T-cell (primary cell): Measurements from ENCODE around the gene SULT1C4. TPM values are rescaled to one million over a fixed set of nuclear protein-coding genes. Genes with fewer than 3 reads are reported as not detected.
"Not testable (repeated sequence)": the region's sequence is repeated elsewhere in the genome, so short reads cannot be mapped to it uniquely, and the experiment has no call there.

Source experiments
- ATAC-seq, 4 experiments: fragments of 200-7000 bp in 3 of 4; fragments of 150-1000 bp in 1 of 4; cut with Tn5 transposase; replicated peaks in 1 of 4; 1 replicate in 3 of 4; 2 replicates in 1 of 4; pipeline ENCODE4 v1.10.0; 2021; ENCODE audit warnings: moderate library complexity in 3 of 4, mild to moderate bottlenecking in 2 of 4, moderate number of reproducible peaks in 1 of 4
- CTCF ChIA-PET, 2 donors: fragments of 300-600 bp; sonication (Branson Sonifier 250); formaldehyde crosslinking; loops; one replicate each; lab custom pipeline; 2022; ENCODE audit warnings: antibody characterized with exemption in 2 of 2; lab: Charles Lee
- POLR2A ChIA-PET, 2 donors: fragments of 300-600 bp; sonication (Branson Sonifier 250); formaldehyde crosslinking; loops; one replicate each; lab custom pipeline; 2022; ENCODE audit warnings: antibody characterized with exemption in 2 of 2; lab: Charles Lee
- DNase-seq, 35 experiments: peaks; one replicate each; pipeline versions ENCODE4 v3.0.0 to v3.0.0-alpha.2; 2013 to 2023
- H3K27ac ChIP-seq: one replicate; pipeline ENCODE4 v1.5.1; 2013; ENCODE audit warnings: low read length
- H3K27me3 ChIP-seq, 2 experiments: replicated peaks in 1 of 2; 1 replicate in 1 of 2; 2 replicates in 1 of 2; pipeline versions ENCODE4 v1.6.1 to v1.7.0; 2013; ENCODE audit warnings: low read length in 1 of 2, mixed read lengths in 1 of 2; ENCODE audit not compliant: control insufficient read depth in 2 of 2, insufficient read depth in 2 of 2; ENCODE audit errors: extremely low read depth in 1 of 2
- H3K36me3 ChIP-seq, 2 donors: 1 replicate in 1 of 2; 2 replicates in 1 of 2; pipeline versions ENCODE4 v1.6.1 to v1.7.0; 2013; ENCODE audit warnings: low read length in 1 of 2; ENCODE audit not compliant: control insufficient read depth in 2 of 2, insufficient read depth in 1 of 2; ENCODE audit errors: extremely low read depth in 1 of 2
- H3K4me1 ChIP-seq, 2 experiments: 1 replicate in 1 of 2; 2 replicates in 1 of 2; pipeline versions ENCODE4 v1.6.1 to v1.7.0; 2013; ENCODE audit warnings: low read length in 2 of 2, mixed read lengths in 1 of 2; ENCODE audit not compliant: insufficient read depth in 2 of 2, control insufficient read depth in 1 of 2; ENCODE audit errors: extremely low read depth in 1 of 2
- H3K4me3 ChIP-seq, 2 donors: 1 replicate in 1 of 2; 2 replicates in 1 of 2; pipeline versions ENCODE4 v1.5.1 to v1.7.0; 2013; ENCODE audit warnings: mild to moderate bottlenecking in 2 of 2, low read length in 1 of 2, moderate library complexity in 1 of 2; ENCODE audit not compliant: control insufficient read depth in 1 of 2; ENCODE audit errors: extremely low read depth in 1 of 2
- H3K9me3 ChIP-seq: 2 replicates; pipeline ENCODE4 v1.7.0; 2013
- H3K27ac Mint-ChIP-seq, 2 donors: one replicate each; pipeline ENCODE4 v1.8.0; 2020 to 2021; ENCODE audit warnings: mild to moderate bottlenecking in 2 of 2, mixed read lengths in 2 of 2
- H3K27me3 Mint-ChIP-seq, 2 donors: one replicate each; pipeline ENCODE4 v1.8.0; 2021 to 2022; ENCODE audit warnings: mixed read lengths in 2 of 2
- H3K36me3 Mint-ChIP-seq: one replicate; pipeline ENCODE4 v1.8.0; 2021; ENCODE audit warnings: mixed read lengths
- H3K4me1 Mint-ChIP-seq, 3 donors: one replicate each; pipeline ENCODE4 v1.8.0; 2020 to 2022; ENCODE audit warnings: mixed read lengths in 3 of 3, mild to moderate bottlenecking in 1 of 3
- H3K4me3 Mint-ChIP-seq, 3 donors: one replicate each; pipeline ENCODE4 v1.8.0; 2020 to 2022; ENCODE audit warnings: mild to moderate bottlenecking in 3 of 3, mixed read lengths in 3 of 3, moderate library complexity in 3 of 3
- H3K9me3 Mint-ChIP-seq, 3 donors: one replicate each; pipeline ENCODE4 v1.8.0; 2020 to 2022; ENCODE audit warnings: mixed read lengths in 3 of 3
- whole genome bisulfite sequencing: methylation state at CpG from one replicate; pipeline ENCODE4 v1.1.5; 2013; ENCODE audit warnings: missing lambda C conversion rate; ENCODE audit not compliant: insufficient coverage; 5-methylcytosine and 5-hydroxymethylcytosine counted together
- total RNA-seq, 35 experiments: library from RNA in 6 of 35; stranded (reverse) in 6 of 35; fragments of 120-200 nt in 1 of 35; gene quantifications; one replicate each; pipeline versions ENCODE4 v1.2.1 to v1.2.4 and lab custom pipeline; 2013 to 2026

Gene SULT1C4
- total RNA-seq, 5 donors from 2014 or later (not counting 1 experiment from before 2014, with no cell fraction given): not detected

GRCh38 chr2:108435578-108435977, 57.8 kb downstream of the SULT1C4 start:
- WGBS: no CpG with 5 or more reads among the region's 1 CpG
- H3K36me3 ChIP-seq, H3K9me3 Mint-ChIP-seq, H3K9me3 ChIP-seq, H3K4me3 Mint-ChIP-seq, H3K4me3 ChIP-seq, H3K36me3 Mint-ChIP-seq, H3K4me1 Mint-ChIP-seq, ATAC-seq, H3K27me3 ChIP-seq, H3K27ac Mint-ChIP-seq, DNase-seq, CTCF ChIA-PET, H3K4me1 ChIP-seq, H3K27ac ChIP-seq, POLR2A ChIA-PET, H3K27me3 Mint-ChIP-seq: not testable (repeated sequence)

- H3K27ac ChIP-seq: no peak overlapping the region
- peaks cover 0 to 2% (median 0%) of the 10 kb centered on the region in 3 donors for H3K4me1 Mint-ChIP-seq
- H3K27ac Mint-ChIP-seq: no peak overlapping the region
- H3K4me1 ChIP-seq: no peaks in the 10 kb centered on the region
- H3K9me3 ChIP-seq: no peaks in the 10 kb centered on the region
- H3K4me3 ChIP-seq: no peak overlapping the region
- H3K9me3 Mint-ChIP-seq: no peaks in the 10 kb centered on the region
- POLR2A ChIA-PET: no interaction called here
- DNase-seq (no peak), ATAC-seq (no peak)
- H3K27me3 Mint-ChIP-seq: no peaks in the 10 kb centered on the region
- no peaks in the 10 kb centered on the region for H3K36me3 ChIP-seq
- no peak overlapping the region for H3K4me3 Mint-ChIP-seq
- no peaks in the 10 kb centered on the region for H3K36me3 Mint-ChIP-seq
- no peaks in the 10 kb centered on the region for H3K27me3 ChIP-seq
- CTCF ChIA-PET: no interaction called here
- no CpG with 5 or more reads among the region's 1 CpG for WGBS
These were observed 59.2 kb downstream of the SULT1C4 start for GRCh38 chr2:108436976-108437375.

Other genes starting within 250 kb of the SULT1C4 start
- gene SULT1C3, start 138.0 kb upstream of the SULT1C4 start, total RNA-seq: not detected
- gene SULT1C2, start 89.1 kb upstream of the SULT1C4 start, total RNA-seq: under 1 TPM in 1 of 5 donors, not detected in 4; 0.44 TPM
- gene GCC2, start 71.3 kb downstream of the SULT1C4 start, total RNA-seq: 100 to 1,000 TPM in 4 of 5 donors, 10 to 100 TPM in 1; 97.3 to 152 (median 135) TPM
- 10 to 100 TPM; 55.5 to 82.8 (median 56.9) TPM for gene LIMS1, start 156.5 kb downstream of the SULT1C4 start, total RNA-seq